Chondrocyte (in vitro differentiated cells): ENCODE results near the gene USP24. TPM values are rescaled to one million over a fixed set of nuclear protein-coding genes. Genes with fewer than 3 reads are reported as not detected.

ENCODE experiments used
- DNase-seq: peaks from one replicate; pipeline ENCODE4 v3.0.0; 2021; ENCODE audit warnings: mixed read lengths, low spot score
- H3K27ac Mint-ChIP-seq: one replicate; pipeline ENCODE4 v1.8.0; 2021; ENCODE audit warnings: mild to moderate bottlenecking, moderate library complexity, mixed read lengths; ENCODE audit not compliant: unreplicated experiment
- H3K27me3 Mint-ChIP-seq: 2 replicates; pipeline ENCODE4 v1.8.0; 2021; ENCODE audit warnings: low read depth, mixed read lengths
- H3K36me3 Mint-ChIP-seq: 2 replicates; pipeline ENCODE4 v1.8.0; 2021; ENCODE audit warnings: low read depth, mixed read lengths
- H3K4me1 Mint-ChIP-seq: 2 replicates; pipeline ENCODE4 v1.8.0; 2021; ENCODE audit warnings: low read depth, mild to moderate bottlenecking, mixed read lengths
- H3K4me3 Mint-ChIP-seq: one replicate; pipeline ENCODE4 v1.8.0; 2021; ENCODE audit warnings: mild to moderate bottlenecking, moderate library complexity, mixed read lengths; ENCODE audit not compliant: unreplicated experiment
- H3K9me3 Mint-ChIP-seq: 2 replicates; pipeline ENCODE4 v1.8.0; 2021; ENCODE audit warnings: low read depth, mixed read lengths
- total RNA-seq: library from RNA; stranded (reverse); gene quantifications from 3 replicates; pipeline ENCODE4 v1.2.1, GENCODE V29; 2021
- TF ChIP-seq, protein P1 (sequence below): fragments of 200-600 bp; sonication (generic); IDR thresholded peaks from 2 replicates; pipeline ENCODE4 v1.5.0; 2021; ENCODE audit warnings: antibody characterized with exemption, mild to moderate bottlenecking, moderate library complexity

The USP24 gene
- total RNA-seq, 1 donor from 2014 or later, result 25.8 TPM

DNA sequence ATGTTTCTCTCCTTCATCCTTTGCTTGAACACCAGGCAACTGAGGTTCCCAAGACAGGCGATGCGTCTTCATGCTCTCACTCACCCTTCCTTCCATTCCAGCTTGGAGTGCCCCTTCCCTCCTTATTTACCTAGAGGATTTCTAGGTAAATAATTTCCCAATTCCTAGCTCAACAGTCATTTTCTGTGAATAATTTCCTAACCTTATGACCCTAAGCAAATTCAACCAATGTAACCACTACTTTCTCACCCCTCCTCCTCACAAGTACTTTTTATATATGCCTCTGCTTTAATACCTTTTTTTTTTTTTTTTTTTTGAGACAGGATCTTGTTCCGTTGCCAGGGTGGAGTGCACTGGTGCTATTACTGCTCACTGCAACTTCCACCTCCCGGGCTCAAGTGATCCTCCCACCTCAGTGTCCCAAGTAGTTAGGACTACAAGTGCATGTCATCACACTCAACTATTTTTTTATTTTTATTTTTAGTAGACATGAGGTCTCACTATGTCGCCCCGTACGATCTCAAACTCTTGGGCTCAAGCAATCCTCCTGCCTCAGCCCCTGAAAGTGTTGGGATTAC lies 86.7 kb downstream of the USP24 start:
- peak overlapping the region; percentile 81 for H3K27ac Mint-ChIP-seq

DNA sequence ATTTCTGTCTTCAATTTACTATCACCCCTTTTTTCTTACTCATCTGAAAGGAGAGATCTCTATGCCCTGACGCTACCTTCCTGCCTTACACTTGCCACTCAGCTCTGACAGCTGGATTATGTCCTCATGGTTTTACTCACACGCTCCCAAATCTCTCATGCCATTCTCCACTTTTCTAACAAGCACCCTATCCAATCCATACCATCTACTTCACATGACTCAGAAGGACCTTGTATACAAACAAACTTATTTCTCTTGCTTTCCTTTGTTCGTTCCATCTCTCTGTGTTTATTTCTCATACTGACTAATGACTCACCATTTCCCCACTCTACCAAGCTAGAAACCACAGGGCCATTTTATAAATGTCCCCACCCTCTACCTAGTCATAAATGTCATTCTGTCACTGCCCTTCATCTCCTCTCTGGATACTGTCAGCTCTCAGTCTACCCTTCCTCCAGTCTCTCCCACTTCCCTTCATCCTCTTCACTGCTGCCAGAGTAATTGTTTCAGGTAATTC lies 87.3 kb downstream of the USP24 start:
- peaks cover 44% of the 10 kb centered on the region for H3K36me3 Mint-ChIP-seq
- H3K27me3 Mint-ChIP-seq, result no peaks in the 10 kb centered on the region

More for the DNA sequence above, 86.7 kb downstream of the USP24 start:
- TF ChIP-seq, protein P1, sequence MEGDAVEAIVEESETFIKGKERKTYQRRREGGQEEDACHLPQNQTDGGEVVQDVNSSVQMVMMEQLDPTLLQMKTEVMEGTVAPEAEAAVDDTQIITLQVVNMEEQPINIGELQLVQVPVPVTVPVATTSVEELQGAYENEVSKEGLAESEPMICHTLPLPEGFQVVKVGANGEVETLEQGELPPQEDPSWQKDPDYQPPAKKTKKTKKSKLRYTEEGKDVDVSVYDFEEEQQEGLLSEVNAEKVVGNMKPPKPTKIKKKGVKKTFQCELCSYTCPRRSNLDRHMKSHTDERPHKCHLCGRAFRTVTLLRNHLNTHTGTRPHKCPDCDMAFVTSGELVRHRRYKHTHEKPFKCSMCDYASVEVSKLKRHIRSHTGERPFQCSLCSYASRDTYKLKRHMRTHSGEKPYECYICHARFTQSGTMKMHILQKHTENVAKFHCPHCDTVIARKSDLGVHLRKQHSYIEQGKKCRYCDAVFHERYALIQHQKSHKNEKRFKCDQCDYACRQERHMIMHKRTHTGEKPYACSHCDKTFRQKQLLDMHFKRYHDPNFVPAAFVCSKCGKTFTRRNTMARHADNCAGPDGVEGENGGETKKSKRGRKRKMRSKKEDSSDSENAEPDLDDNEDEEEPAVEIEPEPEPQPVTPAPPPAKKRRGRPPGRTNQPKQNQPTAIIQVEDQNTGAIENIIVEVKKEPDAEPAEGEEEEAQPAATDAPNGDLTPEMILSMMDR, result no peak
- Mint-ChIP-seq H3K36me3 (peaks cover 40% of the 10 kb centered on the region), H3K27me3 (no peaks in the 10 kb centered on the region), H3K9me3 (peaks cover 4% of the 10 kb centered on the region), H3K4me1 (peaks cover 46% of the 10 kb centered on the region), H3K4me3 (no peak overlapping the region)
- DNase-seq, result no peak

DNA sequence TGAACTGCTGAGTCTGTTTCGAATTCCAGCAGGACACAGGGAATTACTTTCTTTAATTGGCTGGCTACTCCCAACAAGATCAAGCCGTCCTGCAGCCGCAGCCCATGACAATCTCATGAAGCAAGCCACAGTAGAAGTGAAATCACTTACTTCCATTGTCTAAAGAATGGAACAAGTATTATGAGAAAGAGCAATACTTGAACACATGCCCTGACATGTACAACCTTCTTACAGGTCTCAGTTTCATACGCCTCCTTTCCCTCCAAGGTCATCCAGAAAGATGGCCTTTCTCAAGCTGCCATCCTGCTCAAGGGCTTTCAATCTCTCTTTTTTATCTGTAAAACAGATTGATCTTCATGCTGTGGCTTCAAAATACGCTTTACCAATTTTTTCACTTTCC lies 90.7 kb downstream of the USP24 start:
- H3K4me1 Mint-ChIP-seq, result peaks cover 16% of the 10 kb centered on the region
- H3K27ac Mint-ChIP-seq, result no peak overlapping the region
- H3K9me3 Mint-ChIP-seq, result peaks cover 4% of the 10 kb centered on the region

More for the DNA sequence above, 87.3 kb downstream of the USP24 start:
- H3K4me3 Mint-ChIP-seq, result no peak overlapping the region
- H3K4me1 Mint-ChIP-seq, result peaks cover 46% of the 10 kb centered on the region
- DNase-seq, result no peak
- peaks cover 4% of the 10 kb centered on the region for H3K9me3 Mint-ChIP-seq
- TF ChIP-seq, protein P1, result no peak
- H3K27ac Mint-ChIP-seq, result peak overlapping the region; percentile 14

DNA sequence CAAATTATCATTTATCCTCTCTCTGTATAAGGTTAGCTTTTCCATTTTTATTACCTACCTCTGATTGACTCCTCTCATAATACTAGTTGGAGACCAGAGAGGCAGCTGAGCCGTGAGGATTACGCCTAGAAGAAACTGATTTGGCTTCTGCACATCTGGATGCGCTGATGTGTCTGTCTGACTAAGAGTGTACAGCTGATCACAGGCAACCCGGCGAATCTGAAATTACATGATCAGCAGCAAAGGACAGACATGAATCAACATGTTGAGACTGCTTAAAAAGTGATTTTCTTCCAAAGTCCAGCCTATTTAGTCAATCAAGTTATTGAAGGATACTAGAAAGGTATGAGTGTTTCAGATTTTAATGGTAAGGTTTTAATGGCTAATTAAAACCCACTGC lies 94.6 kb downstream of the USP24 start:
- Mint-ChIP-seq H3K9me3 (no peaks in the 10 kb centered on the region), H3K27me3 (no peaks in the 10 kb centered on the region), H3K4me3 (no peak overlapping the region), H3K4me1 (no peaks in the 10 kb centered on the region), H3K36me3 (peaks cover 68% of the 10 kb centered on the region), H3K27ac (no peak overlapping the region)
- no peak for DNase-seq
- TF ChIP-seq, protein P1, result no peak

More for the DNA sequence above, 90.7 kb downstream of the USP24 start:
- H3K36me3 Mint-ChIP-seq, result peaks cover 66% of the 10 kb centered on the region
- TF ChIP-seq, protein P1, result no peak
- H3K4me3 Mint-ChIP-seq, result no peak overlapping the region
- H3K27me3 Mint-ChIP-seq, result no peaks in the 10 kb centered on the region
- no peak for DNase-seq

DNA sequence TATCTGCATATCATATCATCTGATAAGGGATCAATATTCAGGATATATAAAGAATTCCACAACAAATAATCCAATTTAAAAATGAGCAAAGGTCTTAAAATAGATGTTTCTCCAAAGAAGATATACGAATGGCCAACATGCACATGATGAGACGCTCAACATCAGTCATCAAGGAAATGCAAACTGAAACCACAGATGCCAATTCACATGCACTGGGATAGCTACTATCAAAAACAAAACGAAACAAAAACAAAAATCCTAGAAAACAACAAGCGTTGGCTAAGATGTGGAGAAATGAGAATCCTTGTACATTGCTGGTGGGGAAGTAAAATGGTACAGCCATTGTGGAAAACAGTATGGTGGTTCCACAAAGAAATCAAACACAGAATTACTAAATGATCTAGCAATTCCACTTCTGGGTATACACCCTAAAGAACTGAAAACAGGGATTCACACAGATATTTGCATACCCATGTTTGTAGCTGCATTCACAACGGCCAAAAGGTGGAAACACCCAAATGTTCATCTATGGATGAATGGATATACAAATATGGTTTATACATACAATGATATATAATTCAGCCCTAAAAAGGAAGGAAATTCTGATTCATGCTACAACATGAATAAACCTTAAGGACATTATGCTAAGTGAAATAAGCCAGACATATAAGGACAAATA lies 96.4 kb downstream of the USP24 start:
- Mint-ChIP-seq H3K27ac (no peak overlapping the region), H3K4me1 (no peaks in the 10 kb centered on the region), H3K4me3 (no peak overlapping the region), H3K36me3 (peaks cover 71% of the 10 kb centered on the region), H3K9me3 (peaks cover 10% of the 10 kb centered on the region), H3K27me3 (no peaks in the 10 kb centered on the region)
- TF ChIP-seq, protein P1, result no peak
- DNase-seq, result no peak
